T-helper 2 cell treated with Interferon-gamma antibody and Interleukin-4, amounts not matched to agents 5 μg/mL and 100 μg/mL, for 36 hours (primary cell): ENCODE data around the gene SHISA9.

Experiments
- DNase-seq: peaks from one replicate; pipeline ENCODE4 v3.0.0; 2021; ENCODE audit warnings: low spot score
- H3K27ac Mint-ChIP-seq: one replicate; pipeline ENCODE4 v1.8.0; 2021; ENCODE audit warnings: mild to moderate bottlenecking, mixed read lengths
- H3K27me3 Mint-ChIP-seq: one replicate; pipeline ENCODE4 v1.8.0; 2021; ENCODE audit warnings: low read depth, mixed read lengths
- H3K36me3 Mint-ChIP-seq: one replicate; pipeline ENCODE4 v1.8.0; 2021; ENCODE audit warnings: low read depth, mixed read lengths
- H3K4me1 Mint-ChIP-seq: one replicate; pipeline ENCODE4 v1.8.0; 2021; ENCODE audit warnings: low read depth, mixed read lengths
- H3K4me3 Mint-ChIP-seq: one replicate; pipeline ENCODE4 v1.8.0; 2022; ENCODE audit warnings: mild to moderate bottlenecking, moderate library complexity, mixed read lengths
- H3K9me3 Mint-ChIP-seq: one replicate; pipeline ENCODE4 v1.8.0; 2021; ENCODE audit warnings: mixed read lengths

SHISA9 gene

GRCh38 chr16:12944300-12944699 lies 42.9 kb downstream of the SHISA9 start:
- DNase-seq: no peak
- no peaks in the 10 kb centered on the region for H3K4me1 Mint-ChIP-seq
- no peaks in the 10 kb centered on the region for H3K27me3 Mint-ChIP-seq
- H3K9me3 Mint-ChIP-seq: peaks cover 4% of the 10 kb centered on the region
- no peaks in the 10 kb centered on the region for H3K36me3 Mint-ChIP-seq
- H3K4me3 Mint-ChIP-seq: no peak overlapping the region
- no peak overlapping the region for H3K27ac Mint-ChIP-seq

- Mint-ChIP-seq H3K4me3 (no peak overlapping the region), H3K27me3 (no peaks in the 10 kb centered on the region), H3K4me1 (no peaks in the 10 kb centered on the region), H3K27ac (no peak overlapping the region), H3K9me3 (peaks cover 3% of the 10 kb centered on the region), H3K36me3 (no peaks in the 10 kb centered on the region)
- DNase-seq: no peak
Measured at GRCh38 chr16:12951392-12951791, 50.0 kb downstream of the SHISA9 start.

DNA sequence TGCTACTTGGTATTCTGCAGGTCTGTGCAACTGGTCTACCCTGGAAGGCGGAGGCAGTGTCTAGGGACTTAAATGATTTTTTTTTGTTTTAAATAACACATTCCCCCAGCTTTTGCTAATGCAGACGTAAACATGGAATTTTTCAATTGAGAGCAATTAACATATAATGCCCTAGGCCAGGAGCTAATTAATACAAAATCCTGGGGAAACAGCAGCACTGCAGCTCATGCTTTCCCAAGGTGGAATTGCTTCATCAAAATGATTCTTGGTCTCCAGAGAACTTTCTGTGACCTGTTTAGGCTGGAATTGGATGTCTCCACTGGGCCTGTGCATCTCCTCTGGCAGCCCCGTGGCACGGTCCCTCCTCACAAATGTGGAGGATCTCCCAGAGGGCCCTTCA lies 50.6 kb downstream of the SHISA9 start:
- no peaks in the 10 kb centered on the region for H3K4me1 Mint-ChIP-seq
- H3K36me3 Mint-ChIP-seq: no peaks in the 10 kb centered on the region
- H3K27me3 Mint-ChIP-seq: no peaks in the 10 kb centered on the region
- no peak overlapping the region for H3K4me3 Mint-ChIP-seq
- H3K27ac Mint-ChIP-seq: no peak overlapping the region
- H3K9me3 Mint-ChIP-seq: peaks cover 3% of the 10 kb centered on the region
- no peak for DNase-seq

- Mint-ChIP-seq H3K4me1 (no peaks in the 10 kb centered on the region), H3K27me3 (no peaks in the 10 kb centered on the region), H3K4me3 (no peak overlapping the region), H3K9me3 (no peaks in the 10 kb centered on the region), H3K36me3 (no peaks in the 10 kb centered on the region), H3K27ac (no peak overlapping the region)
- DNase-seq: no peak
Measured at GRCh38 chr16:12958366-12958765, 57.0 kb downstream of the SHISA9 start.

GRCh38 chr16:12959072-12959471 lies 57.7 kb downstream of the SHISA9 start:
- H3K4me3 Mint-ChIP-seq: no peak overlapping the region
- H3K4me1 Mint-ChIP-seq: no peaks in the 10 kb centered on the region
- no peaks in the 10 kb centered on the region for H3K27me3 Mint-ChIP-seq
- no peaks in the 10 kb centered on the region for H3K9me3 Mint-ChIP-seq
- H3K36me3 Mint-ChIP-seq: no peaks in the 10 kb centered on the region
- H3K27ac Mint-ChIP-seq: no peak overlapping the region
- DNase-seq: no peak

GRCh38 chr16:12961626-12962025 lies 60.2 kb downstream of the SHISA9 start:
- H3K36me3 Mint-ChIP-seq: no peaks in the 10 kb centered on the region
- H3K27me3 Mint-ChIP-seq: no peaks in the 10 kb centered on the region
- DNase-seq: no peak
- H3K9me3 Mint-ChIP-seq: no peaks in the 10 kb centered on the region
- H3K27ac Mint-ChIP-seq: no peak overlapping the region
- no peaks in the 10 kb centered on the region for H3K4me1 Mint-ChIP-seq
- no peak overlapping the region for H3K4me3 Mint-ChIP-seq

- H3K4me1 Mint-ChIP-seq: no peaks in the 10 kb centered on the region
- H3K27me3 Mint-ChIP-seq: no peaks in the 10 kb centered on the region
- no peak for DNase-seq
- H3K9me3 Mint-ChIP-seq: no peaks in the 10 kb centered on the region
- no peak overlapping the region for H3K4me3 Mint-ChIP-seq
- no peak overlapping the region for H3K27ac Mint-ChIP-seq
- no peaks in the 10 kb centered on the region for H3K36me3 Mint-ChIP-seq
Measured at GRCh38 chr16:12964461-12964860, 63.1 kb downstream of the SHISA9 start.

- no peak overlapping the region for H3K27ac Mint-ChIP-seq
- H3K4me3 Mint-ChIP-seq: no peak overlapping the region
- H3K9me3 Mint-ChIP-seq: no peaks in the 10 kb centered on the region
- no peaks in the 10 kb centered on the region for H3K4me1 Mint-ChIP-seq
- no peaks in the 10 kb centered on the region for H3K36me3 Mint-ChIP-seq
- no peak for DNase-seq
- no peaks in the 10 kb centered on the region for H3K27me3 Mint-ChIP-seq
Measured at GRCh38 chr16:12965274-12965804, 63.9 kb downstream of the SHISA9 start.

DNA sequence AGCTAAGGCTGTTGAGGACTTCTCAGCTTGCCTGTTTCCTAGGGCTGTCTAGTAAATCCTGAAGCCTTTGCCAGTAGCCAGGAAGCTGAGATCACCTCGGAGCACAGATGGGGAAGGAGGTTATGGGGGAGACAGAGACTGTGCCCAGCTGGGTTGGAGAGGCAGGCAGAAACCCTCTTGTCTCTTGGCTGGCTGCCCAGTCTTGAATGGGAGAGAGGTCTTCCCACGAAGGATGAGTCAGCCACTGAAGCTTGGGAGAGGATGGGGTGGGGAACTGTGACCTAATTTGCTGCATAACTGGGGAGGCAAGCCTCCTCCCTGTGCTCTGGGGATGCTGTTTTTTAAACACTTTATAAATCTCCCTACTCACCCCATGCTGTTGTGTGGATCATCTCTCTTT lies 69.8 kb downstream of the SHISA9 start:
- Mint-ChIP-seq H3K4me3 (no peak overlapping the region), H3K27ac (no peak overlapping the region), H3K27me3 (no peaks in the 10 kb centered on the region), H3K9me3 (no peaks in the 10 kb centered on the region), H3K36me3 (no peaks in the 10 kb centered on the region), H3K4me1 (no peaks in the 10 kb centered on the region)
- no peak for DNase-seq

DNA sequence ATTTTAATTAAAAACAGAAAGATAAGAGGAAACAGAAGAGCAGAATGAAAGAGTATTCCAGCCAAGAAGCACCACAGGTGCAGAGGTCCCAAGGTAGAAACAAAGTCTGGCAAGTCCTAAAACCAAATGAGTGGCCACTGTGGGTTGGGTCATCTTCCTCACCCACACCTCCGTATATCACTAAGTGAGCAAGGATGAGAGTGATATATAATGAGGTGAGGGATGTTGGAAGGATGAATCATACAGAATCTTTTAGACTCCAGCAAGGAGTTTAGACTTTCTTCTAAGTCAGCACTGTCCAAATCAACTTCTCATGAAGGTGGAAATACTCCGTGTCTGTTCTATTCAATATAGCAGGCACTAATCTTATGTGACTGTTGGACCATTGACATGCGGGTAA lies 70.8 kb downstream of the SHISA9 start:
- no peak for DNase-seq
- Mint-ChIP-seq H3K36me3 (no peaks in the 10 kb centered on the region), H3K27me3 (no peaks in the 10 kb centered on the region), H3K9me3 (no peaks in the 10 kb centered on the region), H3K4me3 (no peak overlapping the region), H3K4me1 (no peaks in the 10 kb centered on the region), H3K27ac (no peak overlapping the region)

DNA sequence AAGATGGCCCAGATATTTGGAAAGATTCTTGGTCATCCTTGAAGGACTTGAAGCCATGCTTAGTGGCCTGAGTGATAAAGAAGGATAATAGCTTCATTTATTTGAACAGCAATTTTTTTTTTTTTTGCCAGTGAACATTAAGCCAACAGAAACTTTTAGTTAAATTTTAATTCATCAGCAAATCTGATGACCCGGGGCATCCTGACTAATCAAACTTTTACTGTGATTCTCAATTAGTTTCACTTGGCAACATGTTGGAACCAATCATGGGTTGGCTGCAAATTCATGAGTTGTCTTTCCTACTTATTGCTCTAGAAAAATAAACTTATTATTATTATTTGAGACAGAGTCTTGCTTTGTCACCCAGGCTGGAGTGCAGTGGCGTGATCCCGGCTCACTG lies 74.4 kb downstream of the SHISA9 start:
- Mint-ChIP-seq H3K9me3 (no peaks in the 10 kb centered on the region), H3K4me1 (no peaks in the 10 kb centered on the region), H3K36me3 (no peaks in the 10 kb centered on the region), H3K27ac (no peak overlapping the region), H3K27me3 (no peaks in the 10 kb centered on the region), H3K4me3 (no peak overlapping the region)
- DNase-seq: no peak

DNA sequence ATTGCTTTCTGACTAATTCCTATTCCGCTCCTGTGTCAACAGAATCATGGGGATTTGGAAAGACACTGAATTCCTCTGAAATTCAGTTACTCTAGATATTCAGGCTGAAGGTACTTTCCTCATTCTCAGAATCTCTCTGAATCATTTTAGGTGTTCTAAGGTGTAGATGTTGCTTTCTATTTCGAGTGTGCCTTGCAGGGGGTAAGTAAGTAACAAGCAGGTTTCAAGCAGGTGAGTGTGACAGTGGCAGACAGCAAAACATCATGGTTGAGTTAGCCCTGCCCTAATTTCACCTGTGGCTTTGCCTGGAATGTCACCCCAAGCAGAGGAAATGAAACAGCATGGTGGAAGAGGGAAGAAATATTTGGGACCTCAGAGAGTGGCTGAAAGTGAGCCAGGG lies 75.1 kb downstream of the SHISA9 start:
- no peaks in the 10 kb centered on the region for H3K36me3 Mint-ChIP-seq
- H3K27ac Mint-ChIP-seq: no peak overlapping the region
- H3K27me3 Mint-ChIP-seq: no peaks in the 10 kb centered on the region
- DNase-seq: no peak
- no peak overlapping the region for H3K4me3 Mint-ChIP-seq
- H3K9me3 Mint-ChIP-seq: peaks cover 2% of the 10 kb centered on the region
- H3K4me1 Mint-ChIP-seq: no peaks in the 10 kb centered on the region

DNA sequence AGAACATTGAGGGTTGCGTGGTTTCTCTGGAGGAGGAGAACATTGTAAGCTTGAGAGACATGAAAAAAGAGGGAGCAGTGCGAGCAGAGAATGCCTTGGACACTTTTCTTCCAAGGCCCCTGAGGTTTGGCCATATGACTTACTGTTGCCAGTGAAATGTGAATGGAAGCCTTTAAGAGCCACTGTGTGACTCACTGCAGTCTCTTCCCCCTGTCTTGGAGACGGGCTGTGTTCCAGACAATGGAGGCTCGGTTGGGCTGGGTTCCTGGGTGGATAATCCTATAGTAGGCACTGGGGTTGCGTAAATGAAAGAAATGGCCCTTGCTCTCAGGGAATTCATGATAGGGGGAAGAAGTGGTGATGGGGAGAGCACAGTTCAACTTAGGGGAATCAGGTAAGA lies 75.5 kb downstream of the SHISA9 start:
- H3K36me3 Mint-ChIP-seq: no peaks in the 10 kb centered on the region
- no peak overlapping the region for H3K27ac Mint-ChIP-seq
- peaks cover 4% of the 10 kb centered on the region for H3K9me3 Mint-ChIP-seq
- no peaks in the 10 kb centered on the region for H3K4me1 Mint-ChIP-seq
- no peaks in the 10 kb centered on the region for H3K27me3 Mint-ChIP-seq
- DNase-seq: no peak
- H3K4me3 Mint-ChIP-seq: no peak overlapping the region

- H3K27ac Mint-ChIP-seq: no peak overlapping the region
- H3K4me1 Mint-ChIP-seq: no peaks in the 10 kb centered on the region
- no peaks in the 10 kb centered on the region for H3K27me3 Mint-ChIP-seq
- peaks cover 9% of the 10 kb centered on the region for H3K9me3 Mint-ChIP-seq
- H3K36me3 Mint-ChIP-seq: no peaks in the 10 kb centered on the region
- no peak overlapping the region for H3K4me3 Mint-ChIP-seq
- no peak for DNase-seq
Measured at GRCh38 chr16:12985516-12985915, 84.1 kb downstream of the SHISA9 start.

- Mint-ChIP-seq H3K4me1 (no peaks in the 10 kb centered on the region), H3K4me3 (no peak overlapping the region), H3K9me3 (peaks cover 5% of the 10 kb centered on the region)
Measured at GRCh38 chr16:12988071-12988470, 86.7 kb downstream of the SHISA9 start.

More at GRCh38 chr16:12988071-12988470, 86.7 kb downstream of the SHISA9 start:
- DNase-seq: no peak
- Mint-ChIP-seq H3K27ac (no peak overlapping the region), H3K36me3 (no peaks in the 10 kb centered on the region), H3K27me3 (no peaks in the 10 kb centered on the region)
